PC-3 (cell line): ENCODE data around the gene RABL3. TPM values are rescaled to one million over a fixed set of nuclear protein-coding genes. Genes with fewer than 3 reads are reported as not detected.

Source experiments
- ATAC-seq: fragments of 200-7000 bp; cut with Tn5 transposase; 2 replicates; pipeline ENCODE4 v1.9.1; 2020; ENCODE audit warnings: mild to moderate bottlenecking, moderate library complexity
- BruUV-seq: library from RNA; stranded (reverse); fragments of 400-500 nt; replicated peaks from 2 replicates; lab custom pipeline; 2021; lab: Mats Ljungman, UMichigan
- CTCF ChIA-PET: fragments of 300-600 bp; sonication (Branson Sonifier 250); formaldehyde crosslinking; loops from one replicate; lab custom pipeline; 2022; ENCODE audit warnings: antibody characterized with exemption; lab: Charles Lee
- POLR2A ChIA-PET: fragments of 300-600 bp; sonication (Branson Sonifier 250); formaldehyde crosslinking; loops from one replicate; lab custom pipeline; 2022; ENCODE audit warnings: antibody characterized with exemption; ENCODE audit not compliant: unreplicated experiment; lab: Charles Lee
- DNase-seq: peaks from one replicate; pipeline ENCODE4 v3.0.0-alpha.2; 2015
- H2AFZ ChIP-seq: fragments of 300-600 bp; sonication (generic); 2 replicates; pipeline ENCODE4 v1.6.0; 2016; ENCODE audit warnings: antibody characterized with exemption, low read length
- H3F3A ChIP-seq: fragments of 300-600 bp; sonication (generic); one replicate; pipeline ENCODE4 v1.6.0; 2017; ENCODE audit warnings: antibody characterized with exemption, low read length, control low read depth, mild to moderate bottlenecking; ENCODE audit not compliant: unreplicated experiment
- H3K27ac ChIP-seq: fragments of 300-600 bp; sonication (generic); 2 replicates; pipeline ENCODE4 v1.5.1; 2016; ENCODE audit warnings: mild to moderate bottlenecking, low read length
- H3K27me3 ChIP-seq: fragments of 300-600 bp; sonication (generic); 2 replicates; pipeline ENCODE4 v1.6.1; 2016; ENCODE audit warnings: low read length, mixed read lengths
- H3K36me3 ChIP-seq: fragments of 300-600 bp; sonication (generic); 2 replicates; pipeline ENCODE4 v1.6.1; 2016; ENCODE audit warnings: low read depth, mixed run types, low read length, mixed read lengths
- H3K4me1 ChIP-seq: fragments of 300-600 bp; sonication (generic); 2 replicates; pipeline ENCODE4 v1.5.1; 2016; ENCODE audit warnings: low read length; ENCODE audit not compliant: insufficient read depth
- H3K4me2 ChIP-seq: fragments of 300-600 bp; sonication (generic); 2 replicates; pipeline ENCODE4 v1.6.0; 2016; ENCODE audit warnings: low read length
- H3K4me3 ChIP-seq: fragments of 300-600 bp; sonication (generic); 2 replicates; pipeline ENCODE4 v1.5.1; 2016; ENCODE audit warnings: mild to moderate bottlenecking, low read length, mixed read lengths
- H3K79me2 ChIP-seq: fragments of 300-600 bp; sonication (generic); 2 replicates; pipeline ENCODE4 v1.6.1; 2017; ENCODE audit warnings: low read length, mixed read lengths
- H3K9ac ChIP-seq: fragments of 300-600 bp; sonication (generic); 2 replicates; pipeline ENCODE4 v1.6.0; 2016; ENCODE audit warnings: mild to moderate bottlenecking, low read length
- H3K9me2 ChIP-seq: fragments of 300-600 bp; sonication (generic); replicated peaks from 2 replicates; pipeline ENCODE4 v1.6.1; 2016; ENCODE audit warnings: mixed run types, low read length, mixed read lengths
- H3K9me3 ChIP-seq: fragments of 300-600 bp; sonication (generic); 2 replicates; pipeline ENCODE4 v1.6.1; 2016; ENCODE audit warnings: low read length, mixed read lengths
- H4K20me1 ChIP-seq: fragments of 300-600 bp; sonication (generic); 2 replicates; pipeline ENCODE4 v1.6.1; 2016; ENCODE audit warnings: low read length, mixed read lengths
- CTCF ChIP-seq: fragments of 300-600 bp; sonication (generic); conservative IDR thresholded peaks from 2 replicates; pipeline ENCODE4 v1.5.1; 2017; ENCODE audit warnings: antibody characterized with exemption, low read depth, mild to moderate bottlenecking, low read length
- EZH2 ChIP-seq: fragments of 300-600 bp; sonication (generic); IDR thresholded peaks from one replicate; pipeline ENCODE4 v1.6.1; 2017; ENCODE audit warnings: antibody characterized with exemption, mild to moderate bottlenecking, low read length; ENCODE audit not compliant: unreplicated experiment
- EZH2phosphoT487 ChIP-seq: fragments of 300-600 bp; sonication (generic); IDR thresholded peaks from 2 replicates; pipeline ENCODE4 v1.6.1; 2018; ENCODE audit warnings: mild to moderate bottlenecking, antibody characterized with exemption, low read length, borderline replicate concordance
- intact Hi-C: fragments of 100-400 bp; cut with micrococcal nuclease; formaldehyde crosslinking; loops from 2 replicates; pipeline ENCODE4 v1.9.0; 2023
- total RNA-seq: library from RNA; depleted of rRNA; stranded (reverse); fragments of >200 nt; gene quantifications from 2 replicates; pipeline ENCODE4 v1.2.3, GENCODE V29; 2014

RABL3 gene
- total RNA-seq, 1 experiment from 2014 or later: 24.3 TPM

DNA sequence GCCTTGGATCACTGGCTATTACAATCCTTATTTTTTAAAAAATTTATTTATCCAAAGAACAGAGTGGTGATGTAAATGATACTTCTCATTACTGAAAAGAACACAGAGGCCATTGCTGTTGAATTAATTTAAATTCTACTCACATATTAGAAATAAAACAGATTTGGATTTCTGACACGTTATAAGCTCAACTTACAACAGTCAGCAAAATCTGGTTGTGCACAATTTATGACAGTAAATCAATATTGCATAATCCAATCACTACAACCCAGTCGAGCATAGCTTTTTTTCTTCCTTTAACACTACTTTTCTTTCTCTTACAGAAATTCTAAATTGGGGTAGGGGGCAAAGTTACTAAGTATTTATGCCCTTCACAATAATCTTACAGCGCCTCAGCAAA is 43.0 kb downstream of the RABL3 start:
- peaks cover 9% of the 10 kb centered on the region for H3K36me3 ChIP-seq
- TF ChIP-seq CTCF: no peak
- no peaks in the 10 kb centered on the region for H3K4me1 ChIP-seq
- no peaks in the 10 kb centered on the region for H3K9me3 ChIP-seq
- H3K27ac ChIP-seq: no peak overlapping the region
- no peak overlapping the region for H2AFZ ChIP-seq
- no peak overlapping the region for H3K4me2 ChIP-seq
- ATAC-seq (no peak), DNase-seq (no peak)
- ChIA-PET CTCF (no interaction called here), POLR2A (no interaction called here)
- H3K9ac ChIP-seq: no peak overlapping the region
- H3K9me2 ChIP-seq: no peaks in the 10 kb centered on the region
- no TSS peak for BruUV-seq
- H3K4me3 ChIP-seq: no peak overlapping the region
- no peaks in the 10 kb centered on the region for H3K27me3 ChIP-seq
- intact Hi-C loops: no loop called here
- H3K79me2 ChIP-seq: no peaks in the 10 kb centered on the region
- H3F3A ChIP-seq: no peaks in the 10 kb centered on the region
- no peaks in the 10 kb centered on the region for H4K20me1 ChIP-seq

DNA sequence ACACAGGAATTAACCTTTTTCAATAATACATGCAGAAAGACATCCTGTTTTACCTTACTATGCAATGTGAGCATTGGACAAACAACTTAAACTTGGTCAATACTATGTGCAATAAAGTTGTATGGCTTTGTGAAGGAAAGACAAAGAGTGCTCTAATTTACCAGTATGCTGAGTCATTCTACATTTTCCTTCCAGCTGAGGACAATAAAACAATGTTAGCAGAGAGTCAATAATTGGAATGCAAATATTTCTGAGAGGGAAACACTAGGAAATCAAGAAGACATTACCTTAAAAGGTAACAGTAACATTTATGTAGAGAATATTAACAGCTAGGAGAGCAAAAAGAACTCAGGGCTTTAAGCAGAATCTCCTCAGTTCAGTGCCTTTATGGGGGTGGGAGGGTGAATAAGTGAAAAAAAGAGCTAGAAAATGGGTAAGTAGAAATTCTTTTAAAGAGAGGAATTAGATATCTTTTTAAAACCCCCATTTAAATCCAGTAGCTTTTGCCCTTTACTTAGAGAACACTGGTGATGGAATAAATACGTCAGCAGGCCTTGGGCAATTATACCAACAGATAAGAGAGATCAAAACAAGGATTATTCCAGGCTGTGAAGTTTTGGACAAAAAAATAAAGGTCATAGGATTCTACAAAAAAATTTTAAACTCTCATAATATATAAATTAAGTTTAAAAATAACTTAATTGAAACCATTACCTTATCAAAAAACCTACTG is 48.7 kb downstream of the RABL3 start:
- no peaks in the 10 kb centered on the region for H3K27me3 ChIP-seq
- ATAC-seq (peak; percentile 97), DNase-seq (peak; percentile 83)
- H3K4me1 ChIP-seq: peaks cover 9% of the 10 kb centered on the region
- TF ChIP-seq CTCF (no peak), EZH2phosphoT487 (no peak), EZH2 (no peak)
- H3K4me3 ChIP-seq: no peak overlapping the region
- no peaks in the 10 kb centered on the region for H3F3A ChIP-seq
- H3K27ac ChIP-seq: peak overlapping the region; percentile 47
- H3K9ac ChIP-seq: no peak overlapping the region
- peaks cover 3% of the 10 kb centered on the region; the same call in 1 of the 2 replicates for H3K36me3 ChIP-seq
- H3K9me3 ChIP-seq: no peaks in the 10 kb centered on the region
- H3K4me2 ChIP-seq: peak overlapping the region; percentile 37
- ChIA-PET CTCF (interaction anchor here (1.0 kb wide), 1 partner anchor 71 kb away, joined by 4 read pairs; no protein-coding TSS in a partner anchor), POLR2A (interaction anchor here (0.6 to 0.7 kb wide), 2 partner anchors 48 to 598 kb away, joined by 4 to 7 read pairs; no protein-coding TSS in a partner anchor)
- H2AFZ ChIP-seq: no peak overlapping the region
- no peaks in the 10 kb centered on the region for H4K20me1 ChIP-seq
- intact Hi-C loops: loop anchor here (1.0 to 5.0 kb wide), 5 partner anchors 13 to 126 kb away; partner anchors contain the start of genes GTF2E1 and RABL3
- no peaks in the 10 kb centered on the region for H3K9me2 ChIP-seq
- BruUV-seq: no TSS peak
- no peaks in the 10 kb centered on the region for H3K79me2 ChIP-seq

GRCh38 chr3:120689395-120689794 is 52.9 kb downstream of the RABL3 start:
- Histone ChIP-seq H3K9me3 (no peaks in the 10 kb centered on the region), H3K4me1 (peaks cover 9% of the 10 kb centered on the region), H3K9ac (no peak overlapping the region), H3K27ac (no peak overlapping the region), H3F3A (no peaks in the 10 kb centered on the region), H2AFZ (no peak overlapping the region), H3K4me3 (no peak overlapping the region), H3K27me3 (no peaks in the 10 kb centered on the region), H3K9me2 (no peaks in the 10 kb centered on the region), H3K79me2 (no peaks in the 10 kb centered on the region), H4K20me1 (no peaks in the 10 kb centered on the region), H3K36me3 (no peaks in the 10 kb centered on the region), H3K4me2 (no peak overlapping the region)
- CTCF ChIA-PET: no interaction called here
- BruUV-seq: no TSS peak
- TF ChIP-seq EZH2 (no peak), EZH2phosphoT487 (no peak), CTCF (no peak)
- POLR2A ChIA-PET: interaction anchor here (0.5 kb wide), 1 partner anchor 48 kb away, joined by 5 read pairs; no protein-coding TSS in a partner anchor
- no peak for DNase-seq
- no peak for ATAC-seq
- intact Hi-C loops: no loop called here
